ENCODE measurements around the gene PTPRD. TPM values are rescaled to one million over a fixed set of nuclear protein-coding genes. Genes with fewer than 3 reads are reported as not detected.

PTPRD gene
- total and polyA plus RNA-seq, 2 experiments from 2014 or later, result 11.5 to 58.0 TPM

- no peak overlapping the region for H3K4me3 ChIP-seq
- no peaks in the 10 kb centered on the region for H3K27me3 ChIP-seq (ENCODE audit: insufficient read depth)
- peaks cover 19% of the 10 kb centered on the region; the same call in 1 of the 2 replicates for H3K4me1 ChIP-seq (ENCODE audit: insufficient read depth)
- peaks cover 4% of the 10 kb centered on the region; the same call in 1 of the 3 replicates for H3K36me3 Mint-ChIP-seq (ENCODE audit: low read depth)
- H3K79me2 ChIP-seq (replicated peaks; ENCODE audit: insufficient read depth), result no peaks in the 10 kb centered on the region; the same call in 1 of the 2 replicates
- DNase-seq (ENCODE audit: low spot score) (no peak), ATAC-seq (no peak)
- H4K20me1 ChIP-seq (replicated peaks; ENCODE audit: insufficient read depth), result no peaks in the 10 kb centered on the region
- H3F3A ChIP-seq (replicated peaks; ENCODE audit: low read depth), result no peaks in the 10 kb centered on the region
- H3K4me3 Mint-ChIP-seq, result no peak overlapping the region
- no peak overlapping the region for H3K27ac ChIP-seq (ENCODE audit: low read depth)
- no peaks in the 10 kb centered on the region for H3K36me3 ChIP-seq (ENCODE audit: insufficient read depth)
- TF ChIP-seq STAT1 (IDR thresholded peaks at IDR 0.05; ENCODE audit: unreplicated experiment), result no peak
- no peak for TF ChIP-seq REST (IDR thresholded peaks at IDR 0.05; ENCODE audit: unreplicated experiment)
- no peak for TF ChIP-seq CTCF (conservative IDR thresholded peaks at IDR 0.05; ENCODE audit: low read depth in 2 of 2)
- TF ChIP-seq CREB1 (CRISPR knock-in tag; IDR thresholded peaks at IDR 0.05; ENCODE audit: low read depth), result no peak
- TF ChIP-seq EZH2phosphoT487 (IDR thresholded peaks at IDR 0.05; ENCODE audit: unreplicated experiment), result no peak
- no peak for TF ChIP-seq JUNB (IDR thresholded peaks at IDR 0.05; ENCODE audit: unreplicated experiment)
- no peak for TF ChIP-seq ETS1 (IDR thresholded peaks at IDR 0.05)
- TF ChIP-seq ZNF114 (CRISPR knock-in tag; IDR thresholded peaks at IDR 0.05), result no peak
- no peak for TF ChIP-seq ZNF331 (CRISPR knock-in tag; IDR thresholded peaks at IDR 0.05; ENCODE audit: low read depth)
- TF ChIP-seq NANOG (IDR thresholded peaks at IDR 0.05; ENCODE audit: borderline replicate concordance), result no peak
- no peak for TF ChIP-seq ZNF462 (CRISPR knock-in tag; IDR thresholded peaks at IDR 0.05)
- no peak for TF ChIP-seq EZH2 (IDR thresholded peaks at IDR 0.05; ENCODE audit: low read depth, unreplicated experiment)
- TF ChIP-seq POLR2AphosphoS5 (IDR thresholded peaks at IDR 0.05; ENCODE audit: low read depth), result no peak
- no peaks in the 10 kb centered on the region for H3K9me2 ChIP-seq (ENCODE audit: insufficient read depth)
- no peak overlapping the region for H2AFZ ChIP-seq
- H3K4me2 ChIP-seq, result no peak overlapping the region
- peak overlapping the region; percentile 73; the same call in 1 of the 2 replicates for H3K27ac Mint-ChIP-seq
- peaks cover 34% of the 10 kb centered on the region for H3K4me1 Mint-ChIP-seq
- peaks cover 6% of the 10 kb centered on the region; the same call in 2 of the 3 replicates for H3K9me3 Mint-ChIP-seq
- peaks cover 2% of the 10 kb centered on the region for H3K27me3 Mint-ChIP-seq (ENCODE audit: insufficient read depth, low read depth, poor library complexity)
Observed at GRCh38 chr9:8655071-8655470, 1957.7 kb downstream of the PTPRD start.
